Hypothalamus (tissue), 51 donors: Measurements from ENCODE around the gene RCOR3.
"Not testable (repeated sequence)": the region's sequence is repeated elsewhere in the genome, so short reads cannot be mapped to it uniquely, and the experiment has no call there.

Experiments used
- DNase-seq, 51 donors: peaks; one replicate each; lab custom pipeline; 2025; lab: John Stamatoyannopoulos, UW

Gene RCOR3

GRCh38 chr1:211259638-211260126, 516 bp downstream of the RCOR3 start:
- DNase-seq: peak in 38 of 51 donors; percentile 7 to 83 (median 60)

GRCh38 chr1:211260141-211261107, 1.3 kb downstream of the RCOR3 start:
- DNase-seq: peak; percentile 52 to 92 (median 80)

GRCh38 chr1:211261229-211261628, 2.1 kb downstream of the RCOR3 start:
- DNase-seq: no peak

DNA sequence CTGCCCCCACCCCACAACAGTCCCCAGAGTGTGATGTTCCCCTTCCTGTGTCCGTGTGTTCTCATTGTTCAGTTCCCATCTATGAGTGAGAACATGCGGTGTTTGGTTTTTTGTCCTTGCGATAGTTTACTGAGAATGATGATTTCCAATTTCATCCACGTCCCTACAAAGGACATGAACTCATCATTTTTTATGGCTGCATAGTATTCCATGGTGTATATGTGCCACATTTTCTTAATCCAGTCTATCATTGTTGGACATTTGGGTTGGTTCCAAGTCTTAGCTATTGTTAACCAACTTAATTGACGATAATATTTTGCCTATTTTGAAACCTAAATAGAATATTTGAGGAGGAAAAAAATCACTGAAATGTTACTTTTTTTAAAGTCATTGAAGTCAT, 3.9 kb downstream of the RCOR3 start:
- DNase-seq: not testable (repeated sequence)

- no peak for DNase-seq
Observed at GRCh38 chr1:211267204-211267857, 8.2 kb downstream of the RCOR3 start.

DNA sequence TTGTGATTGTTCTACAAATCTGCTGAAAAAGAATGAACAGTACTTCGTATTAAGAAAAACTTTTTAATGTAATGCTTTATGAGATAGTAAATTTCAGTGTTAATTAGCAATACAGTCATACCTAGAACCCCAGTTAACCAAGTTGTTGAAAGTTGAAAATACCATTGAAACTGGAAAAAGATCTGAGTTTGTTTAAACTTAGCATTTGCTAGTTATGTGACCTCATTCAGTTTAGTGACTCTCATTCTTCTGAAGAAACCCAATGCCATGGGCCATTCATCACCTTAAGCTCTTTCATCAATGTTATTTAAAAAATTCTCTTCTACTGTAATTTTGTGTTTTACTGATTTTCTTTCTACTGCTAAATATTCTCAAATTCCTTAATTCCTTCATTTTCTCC, 20.2 kb downstream of the RCOR3 start:
- DNase-seq: no peak

DNA sequence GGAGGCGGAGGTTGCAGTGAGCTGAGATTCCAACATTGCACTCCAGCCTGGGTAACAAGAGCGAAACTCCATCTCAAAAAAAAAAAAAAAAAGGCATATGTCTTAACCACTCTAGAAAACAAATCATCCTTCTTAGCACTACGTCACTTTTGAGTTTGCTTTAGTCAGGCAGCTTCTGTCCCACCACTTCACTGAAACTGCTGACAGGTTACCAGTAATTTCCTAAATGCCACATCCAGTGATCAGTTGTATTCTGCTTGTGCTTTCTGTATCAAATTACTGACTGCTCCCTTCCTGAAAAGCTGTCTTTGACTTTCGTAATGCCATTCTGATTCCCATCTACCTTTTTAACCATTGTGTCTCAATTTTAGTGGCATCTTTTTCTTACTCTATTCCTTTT, 21.7 kb downstream of the RCOR3 start:
- DNase-seq: no peak

DNA sequence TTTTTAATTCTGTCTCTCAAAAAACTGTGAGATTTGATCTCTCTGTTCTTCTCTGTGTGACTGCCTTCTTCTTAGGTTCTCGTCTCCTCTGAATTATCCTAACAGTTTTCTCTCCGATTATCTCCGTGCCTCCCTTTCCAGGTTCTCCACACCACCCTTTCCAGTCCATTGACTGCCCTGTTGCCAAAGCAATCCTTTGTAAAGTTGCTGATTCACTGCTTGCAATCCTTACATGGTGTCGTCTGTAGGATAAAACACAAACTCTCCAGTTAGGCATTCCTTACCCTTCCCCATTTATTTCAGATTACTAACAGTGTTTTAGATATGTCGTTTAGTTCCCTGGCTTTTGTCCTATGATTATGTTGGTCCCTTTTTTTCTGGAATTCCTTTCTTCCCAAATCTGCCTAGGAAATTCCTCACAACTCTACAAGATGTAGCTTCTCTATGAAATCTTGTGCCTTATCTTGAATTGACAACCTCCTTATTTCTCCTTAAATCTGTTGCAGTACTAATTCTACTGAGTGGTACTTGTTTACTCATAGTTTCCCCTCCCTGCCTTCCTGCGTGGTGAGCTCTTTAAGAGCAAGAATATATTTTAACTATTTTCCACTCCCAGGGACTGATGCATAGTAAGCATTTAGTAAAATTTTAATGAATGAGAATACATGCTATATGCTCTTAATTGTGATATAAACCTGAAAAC, 22.3 kb downstream of the RCOR3 start:
- no peak for DNase-seq

GRCh38 chr1:211282023-211282373, 22.8 kb downstream of the RCOR3 start:
- DNase-seq: no peak

- no peak for DNase-seq
Observed at GRCh38 chr1:211285196-211285595, 26.0 kb downstream of the RCOR3 start.

DNA sequence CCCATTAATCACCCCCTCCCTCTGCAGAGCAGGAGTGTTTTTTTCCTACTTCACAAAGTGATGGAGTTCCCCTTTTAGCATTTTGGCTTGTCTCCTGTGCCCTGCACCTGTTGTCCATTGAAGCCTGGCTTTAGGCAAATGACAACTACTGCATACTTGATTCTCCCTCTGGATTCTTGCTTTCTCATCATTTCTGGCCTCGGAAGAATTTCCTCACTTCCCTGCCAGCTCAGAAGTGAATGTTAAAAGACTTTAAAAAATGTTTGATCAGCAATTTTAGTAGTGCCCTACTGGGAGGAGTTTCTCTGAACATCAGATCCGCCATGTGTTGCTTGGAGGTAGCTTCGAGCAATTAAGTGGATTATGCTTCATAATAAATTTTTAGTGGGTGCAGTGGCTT, 28.1 kb downstream of the RCOR3 start:
- no peak for DNase-seq

DNA sequence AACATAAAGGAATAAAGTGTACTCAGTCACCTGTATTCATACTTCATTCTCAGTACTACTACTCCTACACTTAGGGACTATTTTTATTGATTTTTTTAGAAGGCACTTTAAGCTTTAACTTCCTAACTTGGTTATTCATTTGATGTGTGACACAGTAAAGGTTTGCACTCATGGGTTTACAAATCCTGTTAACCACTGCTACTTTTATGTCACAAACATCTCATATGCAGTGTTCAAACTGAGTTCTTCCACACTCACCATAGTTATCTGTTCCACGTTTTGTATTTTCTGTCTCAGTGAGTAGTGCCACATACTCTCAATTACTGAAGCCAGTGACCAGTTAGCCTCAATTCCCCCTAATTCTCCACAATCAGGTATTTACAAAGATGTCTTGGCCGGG, 33.2 kb downstream of the RCOR3 start:
- no peak for DNase-seq

DNA sequence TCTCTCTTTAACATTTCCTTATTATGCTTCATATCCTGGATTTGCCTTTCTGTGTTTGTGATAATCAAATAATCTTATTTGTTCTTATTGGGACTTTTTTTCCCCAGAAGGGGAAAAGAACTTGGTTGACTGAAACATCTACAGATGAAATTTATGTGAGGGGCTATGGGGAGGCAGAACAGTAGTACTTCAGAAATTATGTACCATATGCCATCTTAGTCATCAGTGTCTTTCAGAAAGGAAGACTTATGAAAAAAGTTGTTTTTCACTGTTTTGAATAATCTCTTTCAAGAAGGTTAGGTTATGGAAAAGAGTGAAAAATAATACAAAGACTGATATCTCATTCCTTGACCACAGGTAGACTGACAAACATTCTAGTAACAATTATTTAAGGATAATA, 37.2 kb downstream of the RCOR3 start:
- no peak for DNase-seq

DNA sequence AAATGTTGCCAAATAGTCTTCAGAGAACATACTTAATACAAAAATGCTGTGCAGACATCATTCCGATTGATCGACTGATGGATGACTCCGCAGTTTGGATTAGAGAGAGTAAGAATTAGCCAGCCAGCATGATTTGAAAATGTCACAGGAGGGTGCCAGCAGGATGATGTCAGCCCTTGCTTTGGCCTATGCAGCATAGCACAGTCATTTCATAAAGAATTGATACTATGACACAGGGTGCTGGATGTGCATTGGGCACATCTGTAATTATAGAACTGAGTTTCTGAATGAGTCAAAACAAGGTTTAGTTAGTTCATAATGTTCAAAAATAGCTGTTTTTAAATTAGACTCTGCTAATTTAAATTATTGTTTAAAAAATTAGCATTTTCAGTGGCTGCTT, 45.9 kb downstream of the RCOR3 start:
- peak in 1 of 51 donors; percentile 11 for DNase-seq

DNA sequence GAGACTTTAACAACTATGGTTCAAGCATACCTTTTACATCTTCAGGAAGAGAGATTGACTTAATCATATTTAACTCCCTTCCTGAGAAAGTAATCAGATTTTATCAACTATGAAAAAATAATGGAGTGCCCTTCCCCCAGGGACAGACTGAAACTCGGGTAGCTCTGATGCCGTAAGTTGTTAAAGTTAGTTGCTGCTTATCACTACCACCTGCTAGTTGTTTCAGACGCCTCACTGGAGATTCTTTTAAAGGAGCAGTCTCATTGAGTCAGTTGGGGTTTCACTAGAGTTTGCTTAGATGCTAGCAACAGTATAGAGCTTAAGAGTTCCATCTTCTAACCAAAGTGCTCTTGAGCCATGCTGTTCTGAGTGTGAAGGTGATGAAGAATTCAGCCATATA, 50.5 kb downstream of the RCOR3 start:
- no peak for DNase-seq

- DNase-seq: no peak
Observed at GRCh38 chr1:211313392-211313791, 54.2 kb downstream of the RCOR3 start.

DNA sequence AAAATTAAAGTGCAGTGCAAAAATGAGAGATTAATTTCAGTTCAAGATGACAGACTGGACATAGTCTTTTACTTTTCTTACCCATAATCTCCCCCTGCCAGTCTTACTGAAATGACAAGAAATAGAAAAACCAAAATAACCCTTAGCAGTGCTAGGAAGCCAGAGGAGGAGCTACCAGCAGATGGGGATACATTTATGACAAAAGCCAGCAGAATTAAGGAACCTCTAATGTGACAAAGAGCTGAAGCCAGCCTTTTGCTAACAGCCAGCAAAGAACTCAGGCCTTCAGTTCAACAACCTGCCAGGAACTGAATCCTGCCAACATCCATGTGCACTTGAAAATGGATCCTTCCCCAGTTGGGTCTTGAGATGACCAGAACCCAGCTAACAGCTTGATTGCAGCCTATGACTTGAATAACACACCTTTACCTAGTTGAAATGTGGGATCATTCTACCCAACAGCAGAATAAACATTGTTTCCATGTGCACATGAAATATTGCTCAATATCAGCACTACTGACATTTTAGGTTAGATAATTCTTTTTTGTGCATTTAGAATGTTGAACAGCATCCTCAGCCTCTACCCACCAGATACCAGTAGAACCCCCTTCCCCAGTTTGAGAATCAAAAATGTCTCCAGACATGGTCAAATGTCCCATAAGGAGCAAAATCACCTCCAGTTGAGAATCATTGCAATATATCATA, 59.6 kb downstream of the RCOR3 start:
- no peak for DNase-seq

GRCh38 chr1:211319892-211320291, 60.7 kb downstream of the RCOR3 start:
- DNase-seq: no peak

DNA sequence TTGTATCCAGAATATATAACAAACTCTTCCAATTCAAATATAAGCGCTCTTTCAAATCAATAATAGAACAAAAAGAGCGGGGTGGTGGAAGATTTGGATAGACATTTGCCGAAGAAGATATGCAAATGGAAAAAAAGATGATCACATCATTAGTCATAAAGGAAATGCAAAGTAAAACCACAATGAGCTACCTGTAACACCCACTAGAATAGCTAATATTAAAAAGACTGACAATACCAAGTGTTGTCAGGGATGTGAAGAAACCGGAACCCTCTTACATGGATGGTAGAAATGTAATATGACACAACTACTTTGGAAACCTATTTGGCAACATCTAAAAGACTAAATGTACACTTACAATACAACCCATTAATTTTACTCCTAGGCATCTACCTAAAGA, 61.8 kb downstream of the RCOR3 start:
- DNase-seq: no peak

GRCh38 chr1:211321646-211322045, 62.5 kb downstream of the RCOR3 start:
- DNase-seq: not testable (repeated sequence)
